Epithelial cell of esophagus (primary cell): Measurements from ENCODE around the gene HECA.
"Not testable (repeated sequence)": the region's sequence is repeated elsewhere in the genome, so short reads cannot be mapped to it uniquely, and the experiment has no call there.

Source experiments
- DNase-seq: peaks from one replicate; pipeline ENCODE4 v3.0.0; 2010; ENCODE audit warnings: low read depth
- H3K4me3 ChIP-seq: 2 replicates; pipeline ENCODE4 v1.5.1; 2011; ENCODE audit warnings: mild to moderate bottlenecking, low read length, control low read depth
- CTCF ChIP-seq: IDR thresholded peaks from 2 replicates; pipeline ENCODE4 v1.5.1; 2011; ENCODE audit warnings: low read depth, mild to moderate bottlenecking, low read length, control low read depth, inconsistent platforms; ENCODE audit not compliant: insufficient read depth; ENCODE audit errors: missing control alignments

The HECA gene

GRCh38 chr6:139135578-139136545 is 982 bp downstream of the HECA start:
- no peak for TF ChIP-seq CTCF
- H3K4me3 ChIP-seq, result peak overlapping the region; percentile 76
- DNase-seq, result peak; percentile 30

- no peak for DNase-seq
- TF ChIP-seq CTCF, result no peak
- no peak overlapping the region for H3K4me3 ChIP-seq
Observed at GRCh38 chr6:139137706-139138105, 2.8 kb downstream of the HECA start.

GRCh38 chr6:139140854-139141253 is 6.0 kb downstream of the HECA start:
- not testable (repeated sequence) for DNase-seq, H3K4me3 ChIP-seq

GRCh38 chr6:139142262-139142661 is 7.4 kb downstream of the HECA start:
- TF ChIP-seq CTCF, result no peak
- DNase-seq, result no peak
- no peak overlapping the region for H3K4me3 ChIP-seq

- no peak overlapping the region for H3K4me3 ChIP-seq
- no peak for TF ChIP-seq CTCF
- no peak for DNase-seq
Observed at GRCh38 chr6:139143111-139143510, 8.2 kb downstream of the HECA start.

- TF ChIP-seq CTCF, result no peak
- no peak for DNase-seq
- H3K4me3 ChIP-seq, result no peak overlapping the region
Observed at GRCh38 chr6:139144490-139145085, 9.7 kb downstream of the HECA start.

- no peak overlapping the region for H3K4me3 ChIP-seq
- TF ChIP-seq CTCF, result no peak
- DNase-seq, result no peak
Observed at GRCh38 chr6:139145661-139146060, 10.8 kb downstream of the HECA start.
